Measurements from ENCODE around the gene C9orf50.

C9orf50 gene

DNA sequence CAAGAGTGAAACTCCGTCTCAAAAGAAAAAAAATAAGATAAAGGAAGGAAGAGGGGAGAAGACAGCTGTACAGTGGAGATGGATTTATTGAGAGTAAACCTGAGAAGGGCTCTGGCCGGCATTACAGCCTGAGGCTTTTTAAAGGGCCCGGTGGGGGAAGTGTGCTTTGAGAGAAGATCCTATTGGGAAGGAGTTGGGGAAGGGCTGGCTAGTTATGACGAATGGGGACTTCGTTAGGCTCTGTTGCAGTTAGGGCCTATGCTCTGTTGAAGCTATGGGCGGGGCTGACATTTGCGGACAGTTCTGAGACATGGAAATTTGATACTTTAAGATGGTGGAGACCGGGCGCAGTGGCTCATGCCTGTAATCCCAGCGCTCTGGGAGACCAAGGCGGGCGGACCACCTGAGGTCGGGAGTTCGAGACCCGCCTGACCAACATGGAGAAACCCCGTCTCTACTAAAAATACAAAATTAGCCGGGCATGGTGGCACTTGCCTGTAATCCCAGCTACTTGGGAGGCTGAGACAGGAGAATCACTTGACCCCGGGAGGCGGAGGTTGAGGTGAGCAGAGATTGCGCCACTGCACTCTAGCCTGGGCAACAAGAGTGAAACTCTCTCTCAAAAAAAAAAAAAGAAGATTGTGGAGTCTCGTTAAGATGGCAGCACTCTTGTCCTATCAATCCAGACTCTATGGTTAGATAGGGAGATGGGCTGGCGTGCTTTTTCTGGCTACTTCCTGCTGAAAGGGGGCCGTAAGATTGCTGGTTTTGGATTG is 33.2 kb downstream of the C9orf50 start:
- ChIA-PET POLR2A (interaction anchor here (1.0 to 1.1 kb wide), 2 partner anchors 9 to 92 kb away, joined by 3 read pairs; no protein-coding TSS in a partner anchor), CTCF (no interaction called here)
- no peak for TF ChIP-seq FOXA1 (IDR thresholded peaks at IDR 0.05)
- no peak for TF ChIP-seq BHLHE40 (IDR thresholded peaks at IDR 0.05; ENCODE audit: borderline replicate concordance)
- no peak for TF ChIP-seq ARNT (IDR thresholded peaks at IDR 0.05)
- no peak for TF ChIP-seq SP1 (IDR thresholded peaks at IDR 0.05)
- no peak for DNase-seq (ENCODE audit: extremely low spot score)

DNA sequence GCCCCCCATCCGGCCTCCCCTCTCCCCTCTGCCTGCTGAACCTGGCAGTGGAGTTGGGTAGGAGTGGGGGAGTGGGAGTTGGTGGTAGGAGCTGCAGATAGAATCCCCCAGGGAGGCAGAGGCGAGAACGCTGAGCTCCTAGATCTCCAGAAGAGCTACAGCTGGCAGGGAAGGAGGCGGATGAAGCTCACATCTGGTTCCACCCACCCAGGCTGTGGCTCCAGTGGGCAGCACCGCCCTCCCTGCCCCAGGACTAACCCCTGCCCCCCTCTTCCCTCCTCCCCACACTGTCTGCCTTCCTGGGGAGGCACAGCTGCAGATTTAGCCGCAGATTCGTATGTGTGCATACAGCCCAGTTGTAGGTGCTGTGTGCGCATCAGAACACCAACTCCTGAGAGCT is 34.2 kb downstream of the C9orf50 start:
- ChIA-PET CTCF (interaction anchor here (0.5 kb wide), 1 partner anchor 89 kb away, joined by 3 read pairs; no protein-coding TSS in a partner anchor), POLR2A (interaction anchor here (1.0 to 1.4 kb wide), 3 partner anchors 10 to 97 kb away, joined by 3 read pairs; no protein-coding TSS in a partner anchor)
- TF ChIP-seq BHLHE40 (IDR thresholded peaks at IDR 0.05; ENCODE audit: borderline replicate concordance) (no peak), CTBP1 (IDR thresholded peaks at IDR 0.05; ENCODE audit: borderline replicate concordance) (no peak), FOXA1 (IDR thresholded peaks at IDR 0.05) (no peak), FOXK2 (IDR thresholded peaks at IDR 0.05) (no peak), SUZ12 (IDR thresholded peaks at IDR 0.05) (no peak), L3MBTL2 (conservative IDR thresholded peaks at IDR 0.05) (no peak), TARDBP (IDR thresholded peaks at IDR 0.05) (no peak), ARNT (IDR thresholded peaks at IDR 0.05) (no peak), HDGF (IDR thresholded peaks at IDR 0.05; ENCODE audit: borderline replicate concordance) (no peak), SP1 (IDR thresholded peaks at IDR 0.05) (no peak), LEF1 (IDR thresholded peaks at IDR 0.05; ENCODE audit: borderline replicate concordance) (no peak), FOXM1 (IDR thresholded peaks at IDR 0.05; ENCODE audit: borderline replicate concordance) (no peak), NFRKB (IDR thresholded peaks at IDR 0.05) (no peak), ZNF384 (IDR thresholded peaks at IDR 0.05) (no peak), ELF4 (IDR thresholded peaks at IDR 0.05) (no peak)
- TF ChIP-seq, protein P1, sequence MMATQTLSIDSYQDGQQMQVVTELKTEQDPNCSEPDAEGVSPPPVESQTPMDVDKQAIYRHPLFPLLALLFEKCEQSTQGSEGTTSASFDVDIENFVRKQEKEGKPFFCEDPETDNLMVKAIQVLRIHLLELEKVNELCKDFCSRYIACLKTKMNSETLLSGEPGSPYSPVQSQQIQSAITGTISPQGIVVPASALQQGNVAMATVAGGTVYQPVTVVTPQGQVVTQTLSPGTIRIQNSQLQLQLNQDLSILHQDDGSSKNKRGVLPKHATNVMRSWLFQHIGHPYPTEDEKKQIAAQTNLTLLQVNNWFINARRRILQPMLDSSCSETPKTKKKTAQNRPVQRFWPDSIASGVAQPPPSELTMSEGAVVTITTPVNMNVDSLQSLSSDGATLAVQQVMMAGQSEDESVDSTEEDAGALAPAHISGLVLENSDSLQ (IDR thresholded peaks at IDR 0.05), result no peak
- DNase-seq (ENCODE audit: extremely low spot score), result no peak

DNA sequence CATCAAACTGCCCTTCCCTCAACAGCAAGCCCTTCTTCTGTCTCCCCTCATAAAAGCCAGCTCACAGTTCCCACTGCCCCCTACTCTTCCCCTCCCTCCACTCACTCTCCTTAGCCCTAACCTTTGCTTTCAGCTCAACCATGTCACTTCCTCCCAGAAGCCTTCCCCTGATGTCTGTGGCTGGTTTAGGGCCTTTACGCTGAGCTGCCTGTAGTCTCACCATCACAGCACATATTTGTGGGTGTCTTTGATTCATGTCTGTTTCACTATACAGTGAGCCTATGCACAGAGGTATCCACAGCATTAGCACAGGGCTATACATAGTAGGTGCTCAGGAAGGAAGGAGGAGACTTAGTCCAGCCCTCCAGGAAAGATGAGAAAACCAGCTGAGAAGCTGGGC is 34.7 kb downstream of the C9orf50 start:
- POLR2A ChIA-PET, result interaction anchor here (1.4 kb wide), 1 partner anchor 97 kb away, joined by 3 read pairs; no protein-coding TSS in a partner anchor
- CTCF ChIA-PET, result no interaction called here
- no peak for DNase-seq (ENCODE audit: extremely low spot score)
- TF ChIP-seq NFRKB (IDR thresholded peaks at IDR 0.05), result no peak
- TF ChIP-seq CTBP1 (IDR thresholded peaks at IDR 0.05; ENCODE audit: borderline replicate concordance), result no peak

DNA sequence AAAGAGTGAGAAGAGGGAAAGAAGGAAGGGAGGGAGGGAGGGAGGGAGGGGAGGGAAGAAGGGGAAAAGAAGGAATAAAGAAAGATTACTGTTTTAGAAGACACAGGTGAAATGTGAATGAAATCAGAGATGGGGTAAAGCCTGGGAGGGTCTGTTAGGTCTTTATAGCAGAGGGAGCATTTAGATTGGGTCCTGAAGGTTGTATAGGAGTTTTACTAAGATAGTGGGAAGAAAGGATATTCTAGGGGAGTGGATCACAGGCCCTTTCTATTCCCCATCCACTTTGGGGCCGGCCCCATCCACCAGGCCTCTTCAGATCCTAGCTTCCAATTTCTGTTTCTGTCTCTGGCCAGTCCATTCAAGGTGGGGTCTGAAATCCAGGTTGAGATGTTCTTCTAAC is 35.5 kb downstream of the C9orf50 start:
- TF ChIP-seq SP1 (IDR thresholded peaks at IDR 0.05) (no peak), BHLHE40 (IDR thresholded peaks at IDR 0.05; ENCODE audit: borderline replicate concordance) (no peak), ARNT (IDR thresholded peaks at IDR 0.05) (no peak), NFRKB (IDR thresholded peaks at IDR 0.05) (no peak), L3MBTL2 (conservative IDR thresholded peaks at IDR 0.05) (no peak), ELF4 (IDR thresholded peaks at IDR 0.05) (no peak), FOXA1 (IDR thresholded peaks at IDR 0.05) (no peak), ZNF384 (IDR thresholded peaks at IDR 0.05) (no peak), SUZ12 (IDR thresholded peaks at IDR 0.05) (no peak), FOXM1 (IDR thresholded peaks at IDR 0.05; ENCODE audit: borderline replicate concordance) (no peak), CTBP1 (IDR thresholded peaks at IDR 0.05; ENCODE audit: borderline replicate concordance) (no peak), TARDBP (IDR thresholded peaks at IDR 0.05) (no peak), HDGF (IDR thresholded peaks at IDR 0.05; ENCODE audit: borderline replicate concordance) (no peak)
- TF ChIP-seq, protein P1 (IDR thresholded peaks at IDR 0.05), result no peak
- ChIA-PET POLR2A (interaction anchor here (1.3 kb wide), 1 partner anchor 89 kb away, joined by 3 read pairs; no protein-coding TSS in a partner anchor), CTCF (no interaction called here)
- no peak for DNase-seq (ENCODE audit: extremely low spot score)

DNA sequence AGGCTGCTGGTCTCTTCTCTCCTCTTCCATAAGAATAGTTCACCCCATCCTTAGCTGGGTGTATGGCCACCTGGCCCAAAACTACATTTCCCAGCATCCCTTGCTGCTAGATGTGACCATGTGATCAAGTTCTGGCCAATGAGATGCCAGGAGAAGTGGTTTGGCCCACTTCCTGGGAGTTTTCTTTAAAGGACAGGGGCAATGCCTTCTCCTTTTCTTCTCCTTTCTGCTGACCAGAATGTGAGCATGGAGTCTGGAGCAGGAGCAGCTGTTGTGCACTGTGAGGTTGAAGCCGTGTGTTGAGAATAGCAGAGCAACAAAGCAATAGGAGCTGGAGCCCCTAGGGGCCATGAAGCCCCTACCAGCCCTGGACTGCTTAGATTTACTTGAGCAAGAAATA is 36.8 kb downstream of the C9orf50 start:
- DNase-seq (ENCODE audit: extremely low spot score), result peak; percentile 82
- CTCF ChIA-PET, result interaction anchor here (0.6 kb wide), 1 partner anchor 410 kb away, joined by 3 read pairs; no protein-coding TSS in a partner anchor
- POLR2A ChIA-PET, result interaction anchor here (0.9 to 1.4 kb wide), 4 partner anchors 12 to 88 kb away, joined by 3 to 5 read pairs (median 3); no protein-coding TSS in a partner anchor
- TF ChIP-seq LEF1 (IDR thresholded peaks at IDR 0.05; ENCODE audit: borderline replicate concordance) (no peak), NFRKB (IDR thresholded peaks at IDR 0.05) (no peak), HDGF (IDR thresholded peaks at IDR 0.05; ENCODE audit: borderline replicate concordance) (no peak), ELF4 (IDR thresholded peaks at IDR 0.05) (peak; percentile 67; the same call in 1 of the 2 replicates)

DNA sequence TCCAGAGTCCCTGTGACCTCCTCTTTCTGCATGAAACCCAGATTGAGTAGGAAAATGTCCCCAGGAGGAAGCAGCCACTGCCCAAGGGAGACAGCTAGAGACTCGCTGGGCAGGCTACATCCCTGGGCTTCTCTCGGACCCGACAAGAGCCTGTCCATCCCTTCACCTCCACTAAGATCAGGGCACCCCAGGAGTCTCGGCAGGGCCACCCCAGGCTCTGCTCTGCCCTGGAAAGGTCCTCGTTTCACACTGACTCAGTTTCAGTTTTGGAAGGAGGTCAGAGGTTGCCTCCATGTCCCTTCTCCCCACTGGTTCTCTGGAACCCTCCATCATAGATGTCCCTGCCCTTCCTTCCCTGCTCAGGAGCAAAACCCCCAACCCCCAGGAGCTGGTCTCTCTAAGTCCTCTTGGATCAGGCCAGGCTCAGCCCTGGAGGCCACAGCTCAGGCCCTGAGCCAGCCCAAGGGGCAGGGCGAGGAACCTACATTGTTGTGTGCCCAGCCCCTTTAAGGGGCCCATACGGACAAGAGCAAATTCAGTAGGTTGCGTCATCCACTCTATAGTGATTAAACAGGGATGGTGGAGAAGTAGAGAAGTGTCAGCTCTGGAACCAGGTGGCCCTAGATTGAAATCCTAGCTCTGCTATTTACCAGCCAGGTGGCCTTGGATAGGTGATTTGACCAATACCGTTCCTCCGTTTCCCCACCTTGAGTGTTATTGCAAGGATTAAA is 37.4 kb downstream of the C9orf50 start:
- ChIA-PET CTCF (no interaction called here), POLR2A (interaction anchor here (1.2 to 1.4 kb wide), 2 partner anchors 13 to 24 kb away, joined by 3 to 5 read pairs; no protein-coding TSS in a partner anchor)
- TF ChIP-seq FOXM1 (IDR thresholded peaks at IDR 0.05; ENCODE audit: borderline replicate concordance) (no peak), CTBP1 (IDR thresholded peaks at IDR 0.05; ENCODE audit: borderline replicate concordance) (no peak), BHLHE40 (IDR thresholded peaks at IDR 0.05; ENCODE audit: borderline replicate concordance) (no peak), FOXA1 (IDR thresholded peaks at IDR 0.05) (no peak), NFRKB (IDR thresholded peaks at IDR 0.05) (no peak), FOXK2 (IDR thresholded peaks at IDR 0.05) (no peak), LEF1 (IDR thresholded peaks at IDR 0.05; ENCODE audit: borderline replicate concordance) (no peak), ZNF384 (IDR thresholded peaks at IDR 0.05) (no peak), HDGF (IDR thresholded peaks at IDR 0.05; ENCODE audit: borderline replicate concordance) (no peak), TARDBP (IDR thresholded peaks at IDR 0.05) (no peak), SUZ12 (IDR thresholded peaks at IDR 0.05) (no peak)
- TF ChIP-seq, protein P1 (IDR thresholded peaks at IDR 0.05), result no peak
- DNase-seq (ENCODE audit: extremely low spot score), result no peak
